ENCODE results near the gene HEBP2.

The HEBP2 gene

GRCh38 chr6:138426500-138427123, 22.6 kb downstream of the HEBP2 start:
- Histone ChIP-seq H3K4me1 (ENCODE audit: low read length) (peaks cover 4% of the 10 kb centered on the region), H3K27me3 (ENCODE audit: low read depth, low read length) (no peaks in the 10 kb centered on the region), H3K4me3 (ENCODE audit: low read length) (no peak overlapping the region), H3K9me3 (ENCODE audit: insufficient read depth, low read length) (no peaks in the 10 kb centered on the region), H3K36me3 (replicated peaks; ENCODE audit: low read depth, low read length) (no peaks in the 10 kb centered on the region), H2AFZ (ENCODE audit: low read depth, low read length) (no peak overlapping the region), H3K27ac (ENCODE audit: low read length) (no peak overlapping the region), H4K20me1 (ENCODE audit: insufficient read depth, low read length) (no peaks in the 10 kb centered on the region), H3K4me2 (ENCODE audit: low read length) (no peak overlapping the region), H3K9ac (ENCODE audit: low read length) (no peak overlapping the region), H3K79me2 (ENCODE audit: low read length) (no peaks in the 10 kb centered on the region)
- TF ChIP-seq, protein P1, sequence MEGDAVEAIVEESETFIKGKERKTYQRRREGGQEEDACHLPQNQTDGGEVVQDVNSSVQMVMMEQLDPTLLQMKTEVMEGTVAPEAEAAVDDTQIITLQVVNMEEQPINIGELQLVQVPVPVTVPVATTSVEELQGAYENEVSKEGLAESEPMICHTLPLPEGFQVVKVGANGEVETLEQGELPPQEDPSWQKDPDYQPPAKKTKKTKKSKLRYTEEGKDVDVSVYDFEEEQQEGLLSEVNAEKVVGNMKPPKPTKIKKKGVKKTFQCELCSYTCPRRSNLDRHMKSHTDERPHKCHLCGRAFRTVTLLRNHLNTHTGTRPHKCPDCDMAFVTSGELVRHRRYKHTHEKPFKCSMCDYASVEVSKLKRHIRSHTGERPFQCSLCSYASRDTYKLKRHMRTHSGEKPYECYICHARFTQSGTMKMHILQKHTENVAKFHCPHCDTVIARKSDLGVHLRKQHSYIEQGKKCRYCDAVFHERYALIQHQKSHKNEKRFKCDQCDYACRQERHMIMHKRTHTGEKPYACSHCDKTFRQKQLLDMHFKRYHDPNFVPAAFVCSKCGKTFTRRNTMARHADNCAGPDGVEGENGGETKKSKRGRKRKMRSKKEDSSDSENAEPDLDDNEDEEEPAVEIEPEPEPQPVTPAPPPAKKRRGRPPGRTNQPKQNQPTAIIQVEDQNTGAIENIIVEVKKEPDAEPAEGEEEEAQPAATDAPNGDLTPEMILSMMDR (IDR thresholded peaks at IDR 0.05; ENCODE audit: low read depth, low read length): no peak
- no peak for TF ChIP-seq EZH2phosphoT487 (IDR thresholded peaks at IDR 0.05; ENCODE audit: low read depth)

DNA sequence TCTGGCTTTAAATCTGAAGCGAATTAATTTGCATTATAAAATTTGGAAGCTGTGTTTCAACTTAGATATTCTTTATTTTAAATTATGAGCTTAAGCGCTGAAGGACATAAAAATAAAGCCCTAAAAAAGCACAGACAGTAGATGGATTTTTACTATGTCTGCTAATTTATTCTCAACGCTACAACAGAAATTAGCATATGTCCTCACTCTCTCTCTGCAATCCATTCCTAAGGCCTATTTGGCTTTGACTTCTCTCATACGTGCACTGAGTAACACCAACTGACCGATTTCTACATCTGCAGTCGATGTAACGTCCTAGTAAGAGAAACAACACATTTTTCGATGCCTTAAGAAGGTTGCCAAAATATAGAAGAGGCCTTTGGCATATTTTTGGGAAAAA, 23.7 kb downstream of the HEBP2 start:
- TF ChIP-seq EZH2phosphoT487 (IDR thresholded peaks at IDR 0.05; ENCODE audit: low read depth): no peak
- TF ChIP-seq, protein P1 (IDR thresholded peaks at IDR 0.05; ENCODE audit: low read depth, low read length): no peak
- H3K9ac ChIP-seq (ENCODE audit: low read length): no peak overlapping the region
- H4K20me1 ChIP-seq (ENCODE audit: insufficient read depth, low read length): no peaks in the 10 kb centered on the region
- peaks cover 6% of the 10 kb centered on the region for H3K4me1 ChIP-seq (ENCODE audit: low read length)
- H3K27me3 ChIP-seq (ENCODE audit: low read depth, low read length): no peaks in the 10 kb centered on the region
- H3K27ac ChIP-seq (ENCODE audit: low read length): no peak overlapping the region
- H2AFZ ChIP-seq (ENCODE audit: low read depth, low read length): no peak overlapping the region
- no peak overlapping the region for H3K4me2 ChIP-seq (ENCODE audit: low read length)
- H3K36me3 ChIP-seq (replicated peaks; ENCODE audit: low read depth, low read length): no peaks in the 10 kb centered on the region
- H3K9me3 ChIP-seq (ENCODE audit: insufficient read depth, low read length): no peaks in the 10 kb centered on the region
- H3K4me3 ChIP-seq (ENCODE audit: low read length): no peak overlapping the region
- no peaks in the 10 kb centered on the region for H3K79me2 ChIP-seq (ENCODE audit: low read length)

GRCh38 chr6:138428944-138429598, 25.0 kb downstream of the HEBP2 start:
- TF ChIP-seq, protein P1 (IDR thresholded peaks at IDR 0.05; ENCODE audit: low read depth, low read length): peak; percentile 75
- no peak for TF ChIP-seq EZH2phosphoT487 (IDR thresholded peaks at IDR 0.05; ENCODE audit: low read depth)
- no peak overlapping the region for H3K9ac ChIP-seq (ENCODE audit: low read length)
- no peaks in the 10 kb centered on the region for H3K79me2 ChIP-seq (ENCODE audit: low read length)
- peaks cover 6% of the 10 kb centered on the region for H3K4me1 ChIP-seq (ENCODE audit: low read length)
- no peak overlapping the region for H3K27ac ChIP-seq (ENCODE audit: low read length)
- H2AFZ ChIP-seq (ENCODE audit: low read depth, low read length): no peak overlapping the region
- H3K9me3 ChIP-seq (ENCODE audit: insufficient read depth, low read length): no peaks in the 10 kb centered on the region
- no peaks in the 10 kb centered on the region for H3K27me3 ChIP-seq (ENCODE audit: low read depth, low read length)
- peak overlapping the region; percentile 10; the same call in 1 of the 2 replicates for H3K4me2 ChIP-seq (ENCODE audit: low read length)
- no peaks in the 10 kb centered on the region for H4K20me1 ChIP-seq (ENCODE audit: insufficient read depth, low read length)
- no peaks in the 10 kb centered on the region for H3K36me3 ChIP-seq (replicated peaks; ENCODE audit: low read depth, low read length)
- no peak overlapping the region for H3K4me3 ChIP-seq (ENCODE audit: low read length)

DNA sequence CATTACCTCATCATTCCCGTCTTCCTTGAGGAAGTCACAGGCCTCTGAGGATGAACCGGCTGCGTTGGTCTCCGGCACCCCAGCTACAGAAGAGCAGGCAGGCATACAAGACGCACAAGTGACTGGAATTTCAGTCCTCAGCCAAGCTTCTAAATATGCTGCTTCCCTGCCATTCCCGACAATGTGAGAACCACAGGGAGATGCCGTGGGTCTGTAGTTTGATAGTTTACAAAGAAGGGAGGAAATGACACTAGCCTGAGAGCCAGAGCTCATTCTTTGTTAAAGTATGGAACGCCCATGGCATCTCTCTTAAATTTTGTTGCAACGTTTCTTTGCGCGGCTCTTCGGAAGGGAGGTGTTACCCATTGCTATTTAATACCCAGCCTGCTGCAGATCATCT, 25.7 kb downstream of the HEBP2 start:
- no peak overlapping the region for H3K9ac ChIP-seq (ENCODE audit: low read length)
- no peaks in the 10 kb centered on the region for H3K79me2 ChIP-seq (ENCODE audit: low read length)
- H3K4me3 ChIP-seq (ENCODE audit: low read length): no peak overlapping the region
- no peak overlapping the region for H2AFZ ChIP-seq (ENCODE audit: low read depth, low read length)
- no peak overlapping the region for H3K27ac ChIP-seq (ENCODE audit: low read length)
- no peaks in the 10 kb centered on the region for H3K36me3 ChIP-seq (replicated peaks; ENCODE audit: low read depth, low read length)
- H4K20me1 ChIP-seq (ENCODE audit: insufficient read depth, low read length): no peaks in the 10 kb centered on the region
- H3K27me3 ChIP-seq (ENCODE audit: low read depth, low read length): no peaks in the 10 kb centered on the region
- H3K9me3 ChIP-seq (ENCODE audit: insufficient read depth, low read length): no peaks in the 10 kb centered on the region
- H3K4me1 ChIP-seq (ENCODE audit: low read length): peaks cover 12% of the 10 kb centered on the region
- H3K4me2 ChIP-seq (ENCODE audit: low read length): no peak overlapping the region
- TF ChIP-seq, protein P1 (IDR thresholded peaks at IDR 0.05; ENCODE audit: low read depth, low read length): no peak
- no peak for TF ChIP-seq EZH2phosphoT487 (IDR thresholded peaks at IDR 0.05; ENCODE audit: low read depth)

Measured in OCI-LY3 (cell line).